ENCODE results near the gene MEI1.

MEI1 gene

DNA sequence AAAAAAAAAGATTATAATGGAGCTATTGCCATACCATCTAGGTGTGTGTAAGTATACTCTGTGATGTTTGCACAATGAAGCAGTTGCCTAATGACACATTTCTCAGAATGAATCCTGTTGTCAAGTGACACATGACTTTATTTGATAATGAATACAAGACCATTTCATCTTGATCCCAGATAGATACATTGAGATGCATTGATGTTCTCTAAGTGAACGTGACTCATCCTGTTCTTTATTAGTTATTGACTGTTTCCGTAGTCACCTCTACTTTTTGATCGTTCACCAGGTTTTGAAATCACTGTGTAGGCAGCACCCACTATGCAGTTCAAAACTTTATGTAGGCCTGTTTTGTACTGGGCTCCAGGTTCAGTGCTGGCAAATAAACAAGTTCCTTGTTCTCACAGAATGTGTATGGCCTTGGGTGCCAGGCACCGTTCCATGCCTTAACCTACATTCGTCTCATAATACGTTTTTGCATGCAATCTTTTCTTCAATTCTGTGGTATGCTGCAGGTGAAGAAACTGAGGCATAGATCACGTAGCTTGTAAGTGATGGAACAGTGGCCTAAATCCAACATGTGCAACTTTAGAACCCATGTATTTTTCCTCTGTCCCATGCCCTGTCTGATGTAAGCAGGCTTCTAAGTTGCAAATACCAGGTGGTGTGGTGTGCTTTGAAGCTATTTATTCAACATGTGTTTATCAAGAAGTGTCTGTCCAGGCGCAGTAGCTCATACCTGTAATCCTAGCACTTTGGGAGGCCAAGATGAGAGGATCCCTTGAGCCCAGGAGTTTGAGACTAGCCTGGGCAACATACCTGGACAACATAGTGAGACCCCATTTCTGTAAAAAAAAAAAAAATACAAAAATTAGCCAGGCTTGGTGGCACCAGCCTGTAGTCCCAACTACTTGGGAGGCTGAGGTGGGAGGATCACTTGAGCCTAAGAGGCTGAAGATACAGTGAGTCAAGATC is 144.0 kb downstream of the MEI1 start:
- no peak for DNase-seq

DNA sequence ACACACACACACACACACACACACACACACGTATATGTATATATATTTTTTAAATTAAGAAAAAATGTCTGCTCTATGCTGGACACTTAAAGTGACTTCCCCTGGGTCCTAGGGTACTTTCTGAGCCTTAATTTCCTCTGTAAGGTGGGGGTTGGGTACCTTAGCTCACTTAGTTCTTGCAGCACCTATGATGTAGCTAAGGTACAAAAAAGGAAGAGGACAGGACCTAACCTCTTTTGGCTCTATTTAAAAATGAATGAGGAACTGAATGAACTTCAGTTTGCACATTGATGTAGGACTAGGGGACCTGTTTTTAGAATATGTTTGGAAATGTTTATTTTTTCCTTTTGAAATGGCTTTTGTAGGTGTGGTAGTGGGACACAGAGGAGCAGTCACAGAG is 144.7 kb downstream of the MEI1 start:
- DNase-seq, result no peak

DNA sequence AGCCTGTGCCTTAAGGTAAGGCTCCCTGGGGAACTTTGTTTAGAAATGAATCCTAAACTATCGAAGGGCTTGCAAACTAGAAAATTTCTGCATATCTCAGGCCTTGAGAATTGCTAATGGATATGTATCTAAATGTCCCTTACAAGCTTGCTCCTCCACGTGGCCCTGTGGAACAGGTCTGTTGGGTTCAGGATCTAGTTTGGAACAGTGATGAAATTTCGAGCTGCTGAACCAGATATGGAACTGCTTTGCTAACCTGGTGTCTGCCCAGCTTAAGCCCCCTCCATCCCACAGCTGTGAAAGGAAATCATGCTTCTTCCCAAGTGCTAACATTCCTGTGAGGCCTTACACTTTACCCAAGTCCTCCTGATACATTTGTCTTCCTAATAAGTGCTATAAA is 145.2 kb downstream of the MEI1 start:
- no peak for DNase-seq

DNA sequence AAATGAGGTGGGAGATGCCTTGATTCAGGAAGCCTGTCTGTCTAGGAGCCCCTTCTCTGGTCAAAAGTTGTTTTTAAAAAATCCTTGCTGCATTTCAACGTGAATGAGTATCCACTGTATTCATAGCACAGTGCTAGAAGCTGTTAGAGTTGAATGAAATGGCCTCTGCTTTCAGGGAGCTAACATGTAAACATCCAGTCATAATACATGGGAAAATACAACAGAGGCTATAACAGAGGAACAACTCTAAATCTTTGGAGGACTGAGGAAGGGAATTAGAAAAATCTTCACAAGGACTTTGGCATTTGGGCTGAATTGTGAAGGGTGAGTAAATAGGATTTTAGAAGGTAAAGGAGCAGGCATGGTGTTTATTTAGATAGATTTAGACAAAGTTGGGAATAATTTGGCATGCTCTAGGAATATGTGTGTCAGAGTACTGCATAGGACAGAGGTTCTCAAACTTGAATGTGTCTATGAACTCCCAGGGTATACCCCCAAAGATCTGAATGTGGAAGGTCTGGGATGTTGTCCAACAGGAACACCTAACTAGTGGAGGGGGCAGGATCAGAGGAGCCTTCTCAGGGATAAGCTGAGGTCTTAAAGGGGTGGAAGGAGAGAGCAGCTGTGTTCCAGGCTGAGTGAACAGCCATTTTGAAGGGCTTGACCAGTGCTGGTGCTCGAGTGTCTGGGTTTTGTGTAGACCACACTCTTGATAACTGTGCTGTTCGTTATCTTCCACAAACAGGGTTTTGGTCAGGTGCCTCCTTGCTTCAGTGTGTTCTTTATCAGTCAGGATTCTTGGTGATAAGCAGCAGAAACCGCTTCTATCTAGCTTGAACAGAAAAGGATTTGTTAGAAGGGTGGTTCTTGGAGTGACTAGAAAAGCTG is 146.3 kb downstream of the MEI1 start:
- DNase-seq, result no peak

DNA sequence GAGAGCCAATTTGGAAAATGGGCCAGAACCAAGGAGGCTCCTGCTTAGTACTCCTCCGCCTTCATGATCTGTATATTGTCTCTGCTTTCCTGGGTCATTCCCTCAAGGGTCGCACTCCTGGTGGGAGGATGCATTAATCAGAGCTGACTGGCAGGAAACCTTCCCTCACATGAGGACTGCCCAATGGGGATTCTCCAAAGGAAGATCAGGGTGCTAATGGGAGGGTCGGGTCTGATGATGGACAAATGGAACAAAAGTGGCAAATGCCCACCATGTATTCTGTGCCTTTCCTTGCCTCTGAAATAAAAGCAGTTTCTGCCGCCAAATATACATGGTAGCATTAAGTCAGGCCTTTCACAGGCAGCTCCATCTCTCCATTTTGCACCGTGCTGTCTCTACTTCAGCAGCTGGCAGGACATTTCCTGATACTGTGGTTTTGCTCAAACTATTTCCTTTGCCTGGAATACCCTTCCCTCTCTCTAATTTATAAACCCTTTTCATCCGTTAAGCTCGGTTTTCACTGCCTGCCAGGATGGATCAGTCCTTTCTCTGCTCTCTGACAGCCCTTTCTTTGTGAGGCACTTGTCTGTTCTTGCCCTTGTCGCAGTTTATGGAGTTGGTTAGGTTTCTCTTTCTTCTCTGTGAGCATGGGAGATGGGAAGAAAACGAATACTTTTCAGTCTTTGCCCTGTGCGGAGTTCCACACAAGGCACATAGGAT is 147.1 kb downstream of the MEI1 start:
- DNase-seq, result no peak

DNA sequence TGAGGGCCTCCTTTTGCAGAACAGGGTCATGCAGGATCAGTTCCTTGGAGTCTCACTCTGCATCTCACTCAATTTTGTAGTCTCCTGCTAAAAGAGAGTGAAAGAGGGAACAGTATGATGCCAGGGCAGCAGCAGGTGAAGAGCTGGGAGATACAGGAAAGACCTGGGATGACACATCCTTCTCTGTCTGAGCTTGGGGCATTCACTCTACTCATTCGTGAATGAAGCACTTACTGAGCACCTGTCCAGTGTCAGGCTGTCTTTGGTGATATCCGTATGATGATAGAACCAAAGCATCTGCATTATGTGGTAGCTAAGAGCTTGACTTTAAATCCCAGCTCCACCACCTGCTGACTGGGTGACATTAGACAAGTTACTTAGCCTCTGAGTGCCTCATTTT is 148.0 kb downstream of the MEI1 start:
- DNase-seq, result no peak

DNA sequence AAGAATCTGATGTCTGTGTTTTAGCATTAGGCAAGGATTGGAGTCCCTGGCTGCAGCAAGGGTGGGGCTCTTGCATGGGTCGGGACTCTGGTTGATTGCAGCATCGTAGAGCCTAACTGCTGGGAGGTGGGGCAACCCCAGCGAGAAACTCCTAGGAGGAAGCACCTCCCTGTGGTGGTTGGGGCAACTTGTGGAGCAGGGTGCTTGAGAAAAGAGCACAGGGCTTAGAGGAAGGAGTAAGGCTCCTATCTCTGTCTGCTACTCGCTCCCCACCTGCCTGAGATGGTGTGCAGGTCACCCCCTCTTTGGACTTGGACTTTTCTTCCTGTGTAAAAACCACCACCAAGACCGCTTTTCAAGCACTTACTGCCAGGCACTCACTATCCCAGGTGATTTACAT is 149.2 kb downstream of the MEI1 start:
- DNase-seq, result no peak
